Measurements from ENCODE around the gene ROBO1. TPM values are rescaled to one million over a fixed set of nuclear protein-coding genes. Genes with fewer than 3 reads are reported as not detected.

Gene ROBO1
- polyA plus RNA-seq, 1 donor (not counting 4 experiments of a cell fraction or from before 2014, with no cell fraction given), result 27.1 TPM

DNA sequence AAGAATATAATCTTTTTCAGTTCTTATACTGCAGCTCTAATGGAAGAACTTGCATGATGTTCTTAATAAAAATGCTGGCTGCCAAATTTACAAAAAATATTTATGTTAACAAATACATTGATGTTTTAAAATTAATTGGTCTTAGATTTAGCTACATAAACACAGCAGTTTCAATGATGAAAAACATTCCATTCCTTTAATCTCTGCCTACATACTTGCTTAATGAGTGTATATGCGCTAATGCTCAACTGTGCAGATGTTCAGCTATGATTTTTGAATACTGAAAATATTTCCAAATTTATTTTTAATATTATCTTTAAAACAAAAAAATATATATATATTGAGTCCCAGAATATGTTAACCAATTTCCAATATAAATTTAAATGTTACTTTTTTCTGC is 867.4 kb downstream of the ROBO1 start:
- H3K4me1 ChIP-seq (ENCODE audit: control insufficient read depth, extremely low read depth, insufficient read depth, low read length), result no peaks in the 10 kb centered on the region

DNA sequence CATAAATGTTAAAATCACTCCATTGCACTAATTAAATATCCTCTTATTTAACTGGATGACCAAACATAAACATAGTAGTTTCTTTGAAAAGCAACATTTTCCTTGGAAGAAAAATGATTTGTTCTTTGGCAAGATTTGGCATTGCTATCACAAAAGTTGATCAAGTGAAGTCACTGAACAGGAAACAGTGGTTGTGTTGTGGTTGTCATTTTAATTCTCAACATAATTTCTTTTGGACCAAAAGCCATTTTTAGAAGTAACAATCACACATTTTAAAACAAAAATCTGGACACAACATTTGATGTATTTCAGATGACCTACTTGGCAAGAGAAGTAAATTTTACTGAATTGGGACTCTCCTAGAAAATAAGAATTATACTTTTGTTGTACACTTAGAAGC is 872.3 kb downstream of the ROBO1 start:
- Histone ChIP-seq H3K4me3 (ENCODE audit: control insufficient read depth in 2 of 3, extremely low read depth in 1 of 3, insufficient read depth in 2 of 3, low read depth in 1 of 3, low read length in 3 of 3) (no peak overlapping the region), H3K36me3 (ENCODE audit: control insufficient read depth in 2 of 2, extremely low read depth in 1 of 2, insufficient read depth in 2 of 2, low read length in 2 of 2) (no peaks in the 10 kb centered on the region), H3K9ac (ENCODE audit: control insufficient read depth, extremely low read depth, insufficient read depth, low read length) (no peak overlapping the region), H3K9me1 (ENCODE audit: control insufficient read depth, extremely low read depth, insufficient read depth, low read length) (no peaks in the 10 kb centered on the region), H2AFZ (ENCODE audit: control insufficient read depth, low read length) (no peak overlapping the region), H3K27ac (ENCODE audit: control insufficient read depth, insufficient read depth, low read length) (no peak overlapping the region), H3K79me2 (ENCODE audit: control insufficient read depth, insufficient read depth, low read length) (no peaks in the 10 kb centered on the region), H3K4me1 (ENCODE audit: control insufficient read depth, extremely low read depth, insufficient read depth, low read length) (no peaks in the 10 kb centered on the region), H3K9me3 (ENCODE audit: control insufficient read depth, low read depth, low read length) (no peaks in the 10 kb centered on the region), H3K27me3 (ENCODE audit: control insufficient read depth, extremely low read depth, insufficient read depth, low read length) (no peaks in the 10 kb centered on the region), H4K20me1 (ENCODE audit: control insufficient read depth, extremely low read depth, insufficient read depth, low read length) (no peaks in the 10 kb centered on the region), H3K4me2 (ENCODE audit: control insufficient read depth, extremely low read depth, insufficient read depth, low read depth, low read length) (no peak overlapping the region)
- TF ChIP-seq, protein P1, sequence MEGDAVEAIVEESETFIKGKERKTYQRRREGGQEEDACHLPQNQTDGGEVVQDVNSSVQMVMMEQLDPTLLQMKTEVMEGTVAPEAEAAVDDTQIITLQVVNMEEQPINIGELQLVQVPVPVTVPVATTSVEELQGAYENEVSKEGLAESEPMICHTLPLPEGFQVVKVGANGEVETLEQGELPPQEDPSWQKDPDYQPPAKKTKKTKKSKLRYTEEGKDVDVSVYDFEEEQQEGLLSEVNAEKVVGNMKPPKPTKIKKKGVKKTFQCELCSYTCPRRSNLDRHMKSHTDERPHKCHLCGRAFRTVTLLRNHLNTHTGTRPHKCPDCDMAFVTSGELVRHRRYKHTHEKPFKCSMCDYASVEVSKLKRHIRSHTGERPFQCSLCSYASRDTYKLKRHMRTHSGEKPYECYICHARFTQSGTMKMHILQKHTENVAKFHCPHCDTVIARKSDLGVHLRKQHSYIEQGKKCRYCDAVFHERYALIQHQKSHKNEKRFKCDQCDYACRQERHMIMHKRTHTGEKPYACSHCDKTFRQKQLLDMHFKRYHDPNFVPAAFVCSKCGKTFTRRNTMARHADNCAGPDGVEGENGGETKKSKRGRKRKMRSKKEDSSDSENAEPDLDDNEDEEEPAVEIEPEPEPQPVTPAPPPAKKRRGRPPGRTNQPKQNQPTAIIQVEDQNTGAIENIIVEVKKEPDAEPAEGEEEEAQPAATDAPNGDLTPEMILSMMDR (optimal IDR thresholded peaks at IDR 0.05 in 1 of 3, IDR thresholded peaks at IDR 0.05 in 1 of 3, conservative IDR thresholded peaks at IDR 0.05 in 1 of 3; ENCODE audit: extremely low read depth in 1 of 3, insufficient read depth in 2 of 3, low read length in 3 of 3), result no peak
- no peak for TF ChIP-seq EZH2 (IDR thresholded peaks at IDR 0.05; ENCODE audit: low read length)
- dilution Hi-C loops (cut with MboI; ENCODE audit: extremely low pct_ligation_motif_present, low sequenced_read_pairs), result no loop called here
- FAIRE-seq (no peak), DNase-seq (ENCODE audit: low read depth, low spot score) (no peak)

More for the DNA sequence above, 867.4 kb downstream of the ROBO1 start:
- no peak overlapping the region for H2AFZ ChIP-seq (ENCODE audit: control insufficient read depth, low read length)
- no peak for FAIRE-seq
- no peak for DNase-seq (ENCODE audit: low read depth, low spot score)
- H4K20me1 ChIP-seq (ENCODE audit: control insufficient read depth, extremely low read depth, insufficient read depth, low read length), result no peaks in the 10 kb centered on the region
- H3K9me1 ChIP-seq (ENCODE audit: control insufficient read depth, extremely low read depth, insufficient read depth, low read length), result no peaks in the 10 kb centered on the region
- dilution Hi-C loops (cut with MboI; ENCODE audit: extremely low pct_ligation_motif_present, low sequenced_read_pairs), result no loop called here
- no peak for TF ChIP-seq EZH2 (IDR thresholded peaks at IDR 0.05; ENCODE audit: low read length)
- TF ChIP-seq, protein P1 (optimal IDR thresholded peaks at IDR 0.05 in 1 of 3, IDR thresholded peaks at IDR 0.05 in 1 of 3, conservative IDR thresholded peaks at IDR 0.05 in 1 of 3; ENCODE audit: extremely low read depth in 1 of 3, insufficient read depth in 2 of 3, low read length in 3 of 3), result no peak
- no peak overlapping the region for H3K4me2 ChIP-seq (ENCODE audit: control insufficient read depth, extremely low read depth, insufficient read depth, low read depth, low read length)
- H3K27ac ChIP-seq (ENCODE audit: control insufficient read depth, insufficient read depth, low read length), result no peak overlapping the region
- no peaks in the 10 kb centered on the region for H3K36me3 ChIP-seq (ENCODE audit: control insufficient read depth in 2 of 2, extremely low read depth in 1 of 2, insufficient read depth in 2 of 2, low read length in 2 of 2)
- H3K9ac ChIP-seq (ENCODE audit: control insufficient read depth, extremely low read depth, insufficient read depth, low read length), result no peak overlapping the region
- no peak overlapping the region for H3K4me3 ChIP-seq (ENCODE audit: control insufficient read depth in 2 of 3, extremely low read depth in 1 of 3, insufficient read depth in 2 of 3, low read depth in 1 of 3, low read length in 3 of 3)
- H3K27me3 ChIP-seq (ENCODE audit: control insufficient read depth, extremely low read depth, insufficient read depth, low read length), result no peaks in the 10 kb centered on the region
- H3K79me2 ChIP-seq (ENCODE audit: control insufficient read depth, insufficient read depth, low read length), result no peaks in the 10 kb centered on the region
- no peaks in the 10 kb centered on the region for H3K9me3 ChIP-seq (ENCODE audit: control insufficient read depth, low read depth, low read length)
